ENCODE data around the gene TMCO4.

TMCO4 gene

GRCh38 chr1:19720973-19721372, 78.7 kb downstream of the TMCO4 start:
- H3K27ac ChIP-seq: no peak overlapping the region
- ChIA-PET POLR2A (ENCODE audit: low non-redundant PET) (no interaction called here), CTCF (interaction anchor here (0.6 kb wide), 1 partner anchor 67 kb away, joined by 3 read pairs; no protein-coding TSS in a partner anchor)
- no peak for DNase-seq (ENCODE audit: low spot score)
- TF ChIP-seq, protein P1, sequence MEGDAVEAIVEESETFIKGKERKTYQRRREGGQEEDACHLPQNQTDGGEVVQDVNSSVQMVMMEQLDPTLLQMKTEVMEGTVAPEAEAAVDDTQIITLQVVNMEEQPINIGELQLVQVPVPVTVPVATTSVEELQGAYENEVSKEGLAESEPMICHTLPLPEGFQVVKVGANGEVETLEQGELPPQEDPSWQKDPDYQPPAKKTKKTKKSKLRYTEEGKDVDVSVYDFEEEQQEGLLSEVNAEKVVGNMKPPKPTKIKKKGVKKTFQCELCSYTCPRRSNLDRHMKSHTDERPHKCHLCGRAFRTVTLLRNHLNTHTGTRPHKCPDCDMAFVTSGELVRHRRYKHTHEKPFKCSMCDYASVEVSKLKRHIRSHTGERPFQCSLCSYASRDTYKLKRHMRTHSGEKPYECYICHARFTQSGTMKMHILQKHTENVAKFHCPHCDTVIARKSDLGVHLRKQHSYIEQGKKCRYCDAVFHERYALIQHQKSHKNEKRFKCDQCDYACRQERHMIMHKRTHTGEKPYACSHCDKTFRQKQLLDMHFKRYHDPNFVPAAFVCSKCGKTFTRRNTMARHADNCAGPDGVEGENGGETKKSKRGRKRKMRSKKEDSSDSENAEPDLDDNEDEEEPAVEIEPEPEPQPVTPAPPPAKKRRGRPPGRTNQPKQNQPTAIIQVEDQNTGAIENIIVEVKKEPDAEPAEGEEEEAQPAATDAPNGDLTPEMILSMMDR (conservative IDR thresholded peaks at IDR 0.05; ENCODE audit: low read depth): no peak

DNA sequence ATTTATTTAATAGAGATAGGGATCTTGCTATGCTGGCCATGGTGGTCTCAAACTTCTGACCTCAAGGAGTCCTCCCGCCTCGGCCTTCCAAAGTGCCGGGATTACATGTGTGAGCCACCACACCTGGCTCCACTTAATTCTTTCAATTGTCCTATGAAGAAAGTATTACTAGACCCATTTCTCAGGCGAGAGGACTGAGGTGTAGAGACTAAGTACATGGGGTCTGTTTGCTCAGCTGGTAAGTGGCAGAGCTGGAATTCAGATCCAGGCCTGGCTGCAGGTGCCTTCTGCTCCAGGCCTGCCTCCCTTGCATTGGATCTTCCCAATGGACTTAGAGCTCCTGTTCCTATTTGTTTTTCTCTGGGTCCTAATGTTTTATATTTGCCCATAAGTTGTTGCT, 79.5 kb downstream of the TMCO4 start:
- no peak overlapping the region for H3K27ac ChIP-seq
- POLR2A ChIA-PET (ENCODE audit: low non-redundant PET): no interaction called here
- CTCF ChIA-PET: interaction anchor here (1.0 kb wide), 1 partner anchor 16 kb away, joined by 3 read pairs; no protein-coding TSS in a partner anchor
- TF ChIP-seq, protein P1 (conservative IDR thresholded peaks at IDR 0.05; ENCODE audit: low read depth): no peak
- no peak for DNase-seq (ENCODE audit: low spot score)

DNA sequence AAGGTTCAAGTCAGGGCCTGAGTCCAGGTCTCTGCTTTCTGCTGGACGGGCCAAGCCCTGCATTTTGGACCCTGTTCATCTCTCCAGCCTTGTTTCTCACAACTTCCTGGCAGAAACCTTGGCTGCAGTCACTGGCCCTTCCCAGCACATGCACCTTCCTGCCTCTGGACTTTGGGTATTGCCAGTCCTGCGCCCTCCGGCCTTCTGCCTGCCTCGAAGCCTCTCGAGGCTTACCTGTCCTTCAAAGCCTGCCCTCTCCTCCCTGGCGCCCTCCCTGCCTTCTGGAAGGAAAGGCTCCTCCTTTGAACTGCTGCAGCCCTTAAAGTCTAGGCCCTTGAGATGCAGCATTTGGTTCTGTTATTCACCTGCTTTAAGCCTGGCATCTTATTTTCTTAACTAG, 82.2 kb downstream of the TMCO4 start:
- TF ChIP-seq, protein P1 (conservative IDR thresholded peaks at IDR 0.05; ENCODE audit: low read depth): no peak
- H3K27ac ChIP-seq: no peak overlapping the region
- DNase-seq (ENCODE audit: low spot score): no peak
- ChIA-PET CTCF (no interaction called here), POLR2A (ENCODE audit: low non-redundant PET) (no interaction called here)

- ChIA-PET POLR2A (ENCODE audit: low non-redundant PET) (no interaction called here), CTCF (interaction anchor here (0.5 to 1.7 kb wide), 11 partner anchors 8 to 167 kb away, joined by 3 to 12 read pairs (median 3); no protein-coding TSS in a partner anchor)
- no peak overlapping the region for H3K27ac ChIP-seq
- TF ChIP-seq, protein P1 (conservative IDR thresholded peaks at IDR 0.05; ENCODE audit: low read depth): peak; percentile 76
- DNase-seq (ENCODE audit: low spot score): peak; percentile 91
Observed at GRCh38 chr1:19715334-19716203, 84.1 kb downstream of the TMCO4 start.

DNA sequence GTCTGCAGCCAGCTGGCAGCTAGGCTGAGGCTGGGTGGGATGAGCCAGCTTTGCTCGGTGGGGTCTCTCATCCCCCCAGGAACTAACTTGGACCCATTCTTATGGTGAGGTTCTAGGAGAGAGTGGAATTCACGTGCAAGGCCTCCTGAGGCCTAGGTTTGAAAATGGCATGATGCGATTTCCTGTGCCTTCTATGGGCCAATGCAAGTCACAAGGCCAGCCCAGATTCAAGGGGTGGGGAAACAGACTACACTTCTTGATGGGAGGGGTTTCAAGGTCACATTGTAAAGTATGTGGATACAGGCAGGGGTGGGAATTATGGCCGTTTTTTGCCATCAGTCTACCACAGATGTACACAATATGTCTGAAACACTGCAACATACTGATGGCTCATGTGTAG, 86.8 kb downstream of the TMCO4 start:
- H3K27ac ChIP-seq: no peak overlapping the region
- DNase-seq (ENCODE audit: low spot score): no peak
- TF ChIP-seq, protein P1 (conservative IDR thresholded peaks at IDR 0.05; ENCODE audit: low read depth): no peak
- ChIA-PET CTCF (no interaction called here), POLR2A (ENCODE audit: low non-redundant PET) (no interaction called here)

DNA sequence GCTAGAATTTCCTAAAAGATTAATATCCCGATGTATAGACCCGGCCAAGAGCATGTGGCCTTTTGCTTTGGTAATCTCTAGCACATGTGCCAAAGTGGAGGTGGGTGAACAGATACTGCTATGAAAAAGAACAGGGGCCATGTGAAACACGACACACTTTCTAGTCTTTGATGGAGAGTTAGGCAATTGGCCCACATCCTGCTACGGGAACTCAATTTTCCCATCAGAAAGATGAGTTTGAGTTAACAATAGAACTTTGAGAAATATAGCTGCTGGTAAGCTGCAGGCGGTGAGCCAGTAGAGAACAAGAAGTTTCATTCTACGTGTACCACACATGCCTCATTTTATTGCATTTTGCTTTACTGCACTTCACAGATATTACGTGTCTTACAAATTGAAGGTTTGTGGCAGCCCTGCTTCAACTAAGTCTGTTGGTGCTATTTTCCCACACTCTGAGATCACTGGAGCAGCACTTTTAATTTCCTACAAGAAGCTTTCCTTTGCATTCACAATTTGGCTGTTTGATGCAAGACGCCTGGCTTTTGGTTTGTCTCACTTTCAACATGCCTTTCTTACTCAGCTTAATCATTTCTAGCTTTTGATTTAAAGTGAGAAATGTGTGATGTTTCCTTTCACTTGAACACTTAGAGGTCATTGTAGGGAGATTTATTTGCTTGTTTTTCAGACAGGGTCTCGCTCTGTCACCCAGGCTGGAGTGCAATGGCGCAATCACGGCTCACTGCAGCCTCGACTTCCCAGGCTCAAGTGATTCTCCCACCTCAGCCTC, 88.7 kb downstream of the TMCO4 start:
- TF ChIP-seq, protein P1 (conservative IDR thresholded peaks at IDR 0.05; ENCODE audit: low read depth): no peak
- POLR2A ChIA-PET (ENCODE audit: low non-redundant PET): no interaction called here
- CTCF ChIA-PET: interaction anchor here (0.6 kb wide), 2 partner anchors 28 to 50 kb away, joined by 4 read pairs; no protein-coding TSS in a partner anchor
- no peak for DNase-seq (ENCODE audit: low spot score)
- H3K27ac ChIP-seq: no peak overlapping the region
